ENCODE data around the gene WBP1L. TPM values are rescaled to one million over a fixed set of nuclear protein-coding genes. Genes with fewer than 3 reads are reported as not detected.
"Not testable (repeated sequence)": the region's sequence is repeated elsewhere in the genome, so short reads cannot be mapped to it uniquely, and the experiment has no call there.

Gene WBP1L
- total RNA-seq, 1 donor from 2014 or later: 22.4 TPM

DNA sequence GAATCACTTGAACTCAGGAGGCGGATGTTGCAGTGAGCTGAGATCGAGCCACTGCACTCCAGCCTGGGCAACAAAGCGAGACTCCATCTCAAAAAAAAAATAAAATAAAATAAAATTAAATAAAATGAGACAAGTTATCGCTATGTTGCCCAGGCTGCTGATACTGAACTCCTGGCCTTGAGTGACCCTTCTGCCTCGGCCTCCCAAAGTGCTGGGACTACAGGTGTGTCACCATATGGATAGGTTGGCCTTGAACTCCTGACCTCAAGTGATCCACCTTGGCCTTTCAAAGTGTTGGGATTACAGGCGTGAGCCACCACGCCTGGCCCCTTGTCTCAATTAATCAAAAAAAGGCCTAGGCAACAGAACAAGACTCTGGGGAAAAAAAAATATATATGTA is 109.5 kb downstream of the WBP1L start:
- ATAC-seq; DNase-seq; intact Hi-C loops (cut with micrococcal nuclease): not testable (repeated sequence)

DNA sequence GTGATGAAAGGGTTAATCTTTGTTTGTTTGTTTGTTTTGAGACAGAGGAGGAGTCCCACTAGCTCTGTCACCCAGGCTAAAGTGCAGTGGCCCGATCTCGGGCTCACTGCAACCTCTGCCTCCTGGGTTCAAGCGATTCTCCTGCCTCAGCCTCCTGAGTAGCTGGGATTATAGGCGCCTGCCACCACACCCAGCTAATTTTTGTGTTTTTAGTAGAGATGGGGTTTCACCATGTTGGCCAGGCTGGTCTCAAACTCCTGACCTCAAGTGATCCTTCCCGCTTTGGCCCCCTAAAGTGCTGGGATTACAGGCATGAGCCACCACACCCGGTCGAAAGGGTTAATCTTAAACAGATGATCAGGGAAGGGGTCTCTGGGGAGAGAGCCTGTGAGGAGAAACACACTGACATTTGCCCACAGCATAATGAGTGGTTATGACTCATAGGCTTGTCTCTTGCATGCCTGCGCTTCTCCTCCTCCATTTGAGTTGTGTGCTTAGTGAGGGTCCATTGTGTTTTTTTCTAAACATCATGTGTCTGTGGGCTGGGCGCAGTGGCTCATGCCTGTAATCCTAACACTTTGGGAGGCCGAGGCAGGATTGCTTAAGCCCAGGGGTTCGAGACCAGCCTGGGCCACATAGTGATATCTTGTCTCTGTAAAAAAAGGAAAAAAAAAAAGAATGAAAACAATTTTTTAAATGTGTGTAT is 112.1 kb downstream of the WBP1L start:
- intact Hi-C loops (cut with micrococcal nuclease); ATAC-seq; DNase-seq: not testable (repeated sequence)

DNA sequence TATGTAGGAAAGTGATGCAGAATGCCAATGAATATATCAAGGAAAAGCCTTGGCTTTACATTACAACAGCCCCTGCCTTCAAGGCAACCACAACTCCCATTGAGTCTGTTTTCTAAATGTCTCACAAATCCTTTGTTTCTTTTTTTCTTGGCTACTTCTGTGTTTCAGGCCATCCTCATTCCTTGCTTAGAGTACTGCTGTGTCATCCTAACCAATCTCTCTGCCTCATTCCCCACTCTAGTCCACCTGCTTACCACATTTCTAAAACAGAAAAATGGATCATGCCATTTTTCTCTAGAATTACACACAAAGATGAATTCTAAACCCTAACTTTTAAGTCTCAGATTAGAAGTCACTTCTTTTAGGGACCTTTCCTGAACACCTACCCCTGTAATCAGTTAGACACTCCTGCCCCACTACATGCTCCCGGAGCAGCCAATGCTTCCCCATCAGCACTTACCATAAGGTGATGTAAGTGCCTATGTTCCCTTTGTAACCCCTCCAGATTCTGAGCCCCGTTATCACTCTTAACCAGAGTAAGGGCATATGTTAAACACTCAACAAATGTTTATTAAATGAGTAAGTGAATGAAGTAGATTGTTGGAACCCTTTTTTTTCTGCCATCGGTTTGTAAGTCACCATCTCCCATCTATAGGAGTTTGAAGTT is 113.1 kb downstream of the WBP1L start:
- intact Hi-C loops (cut with micrococcal nuclease): no loop called here
- ATAC-seq (no peak), DNase-seq (no peak)

DNA sequence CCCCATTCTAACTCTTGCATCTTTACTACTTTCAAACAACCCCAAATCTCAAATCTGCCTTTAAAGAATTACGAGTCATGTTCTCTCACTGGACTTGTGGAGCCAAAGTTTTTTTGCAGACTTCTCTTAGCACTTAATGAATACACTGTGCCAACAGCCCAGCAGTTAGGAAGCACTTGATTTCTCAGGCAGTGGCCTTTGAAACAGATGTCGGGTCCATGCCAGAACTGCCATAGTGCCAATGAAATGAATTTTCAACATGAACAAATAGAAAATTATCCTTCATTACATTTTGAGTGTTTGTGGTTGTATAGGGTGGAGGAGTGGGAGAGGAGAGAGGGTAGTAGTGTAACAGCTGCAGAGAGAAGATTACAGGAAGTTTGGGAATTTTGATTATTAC is 116.2 kb downstream of the WBP1L start:
- peak; percentile 62 for ATAC-seq

DNA sequence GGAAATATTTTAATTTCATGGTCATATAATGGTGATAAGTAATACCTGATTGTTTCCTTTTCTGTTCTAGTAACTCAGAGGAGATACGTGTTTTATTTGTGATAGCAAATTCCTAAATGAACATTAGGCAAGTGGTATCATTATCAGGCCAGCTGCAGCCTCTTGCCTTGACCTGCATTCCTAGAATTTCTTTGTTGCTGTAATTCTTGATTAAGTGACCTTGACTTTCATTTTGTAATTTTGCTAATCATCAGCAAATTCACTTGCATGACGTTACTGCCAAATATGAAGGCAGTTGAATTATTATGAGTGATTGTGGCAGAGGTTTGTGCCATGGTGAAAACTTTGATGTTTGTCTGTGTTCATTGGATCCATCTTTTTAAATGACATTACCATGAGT is 119.9 kb downstream of the WBP1L start:
- DNase-seq: no peak
- no peak for ATAC-seq
- intact Hi-C loops (cut with micrococcal nuclease): no loop called here

More for the DNA sequence above, 116.2 kb downstream of the WBP1L start:
- intact Hi-C loops (cut with micrococcal nuclease): no loop called here
- no peak for DNase-seq

DNA sequence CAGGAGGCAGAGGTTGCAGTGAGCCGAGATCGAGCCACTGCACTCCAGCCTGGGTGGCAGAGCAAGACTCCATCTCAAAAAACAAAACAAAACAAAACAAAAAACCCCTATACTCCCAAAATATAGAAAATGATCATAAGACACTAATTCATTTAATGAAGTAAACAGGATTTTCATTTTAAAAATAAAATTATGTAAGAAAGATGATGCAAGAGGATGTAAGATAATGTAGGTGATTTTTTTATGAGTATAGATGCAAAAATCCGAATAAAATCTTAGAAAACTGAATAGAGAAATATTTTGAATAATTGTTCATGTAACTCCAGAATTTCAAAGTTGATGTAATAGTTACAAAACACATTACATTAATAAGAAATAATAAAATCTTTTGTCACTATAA is 121.9 kb downstream of the WBP1L start:
- ATAC-seq (no peak), DNase-seq (no peak)
- intact Hi-C loops (cut with micrococcal nuclease): no loop called here

Other genes starting within 250 kb of the WBP1L start
- 101 TPM for gene ACTR1A, start 241.2 kb upstream of the WBP1L start, total RNA-seq
- 8.0 TPM for gene SUFU, start 240.0 kb upstream of the WBP1L start, total RNA-seq
- 117 TPM for gene TRIM8, start 99.5 kb upstream of the WBP1L start, total RNA-seq
- gene ARL3, start 29.6 kb upstream of the WBP1L start, total RNA-seq: 13.6 TPM
- 1.5 TPM for gene SFXN2, start 29.3 kb upstream of the WBP1L start, total RNA-seq
- not detected for gene CYP17A1, start 93.5 kb downstream of the WBP1L start, total RNA-seq
- 12.3 TPM for gene BORCS7, start 110.3 kb downstream of the WBP1L start, total RNA-seq
- 22.4 TPM for gene AS3MT, start 125.5 kb downstream of the WBP1L start, total RNA-seq
- 4.2 TPM for gene CNNM2, start 174.3 kb downstream of the WBP1L start, total RNA-seq

Measured in left ventricle myocardium superior (tissue), 1 donor.